GM21529 (cell line): ENCODE results near the gene ZNF148.
"Not testable (repeated sequence)": the region's sequence is repeated elsewhere in the genome, so short reads cannot be mapped to it uniquely, and the experiment has no call there.

ENCODE experiments used
- ATAC-seq: cut with Tn5 transposase; IDR thresholded peaks from one replicate; pipeline ENCODE4 v1.9.1; 2021; ENCODE audit not compliant: unreplicated experiment

ZNF148 gene

GRCh38 chr3:125378762-125379161 is 3.6 kb upstream of the ZNF148 start:
- no peak for ATAC-seq

DNA sequence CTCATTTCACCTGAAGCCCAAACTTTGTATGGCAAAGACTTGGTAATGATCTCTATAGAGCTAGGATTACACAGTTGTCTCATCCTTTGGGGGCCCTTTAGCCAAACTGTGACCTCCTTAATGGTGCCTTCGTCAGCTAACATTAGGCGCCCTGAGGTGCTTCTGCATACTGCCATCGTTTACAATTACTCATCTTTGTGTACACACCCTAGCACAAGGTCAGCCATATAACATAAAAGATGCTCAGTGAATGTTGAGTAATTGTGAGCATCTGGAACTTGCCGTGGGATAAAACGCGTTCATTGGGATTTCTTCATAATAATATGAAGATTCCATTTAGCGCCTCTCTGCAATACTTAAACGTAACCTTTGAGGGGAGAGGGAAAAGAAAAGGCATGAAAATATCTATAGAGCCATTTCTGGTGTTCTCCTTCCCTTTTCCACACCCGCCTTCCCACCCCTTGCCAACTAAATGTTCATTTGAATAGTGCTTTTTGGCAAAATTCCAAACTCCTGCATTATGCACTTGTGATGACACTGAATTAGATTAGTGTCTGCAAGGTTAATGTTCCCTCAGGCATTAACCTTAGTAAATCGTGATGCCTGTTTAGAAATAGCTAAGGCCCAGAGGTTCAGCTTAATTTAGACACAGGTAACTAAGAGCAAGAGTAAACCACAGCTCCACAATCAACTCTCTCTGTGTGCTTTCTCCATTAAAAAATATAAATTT is 990 bp upstream of the ZNF148 start:
- no peak for ATAC-seq

- ATAC-seq, result peak; percentile 31
Observed at GRCh38 chr3:125374501-125374995, 577 bp downstream of the ZNF148 start.

- no peak for ATAC-seq
Observed at GRCh38 chr3:125367403-125368230, 7.5 kb downstream of the ZNF148 start.

DNA sequence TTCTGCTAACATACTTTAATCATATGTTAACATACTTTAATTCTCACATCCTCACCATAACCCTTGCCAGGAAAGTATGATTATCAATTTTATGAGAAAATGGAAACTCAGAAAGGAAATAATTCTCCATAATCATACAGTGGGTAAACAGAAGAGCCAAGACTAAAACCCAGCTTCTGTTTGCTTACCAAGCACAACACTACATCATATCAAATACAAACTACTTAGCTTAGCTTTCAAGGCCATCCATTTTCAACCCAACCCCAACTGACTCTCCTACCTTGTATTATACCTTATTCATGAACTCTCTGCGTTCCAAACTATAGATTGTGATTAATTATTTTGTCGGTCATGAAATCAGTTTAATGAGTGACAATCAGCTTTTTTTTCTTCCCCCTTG is 9.0 kb downstream of the ZNF148 start:
- ATAC-seq, result no peak

GRCh38 chr3:125359700-125360099 is 15.4 kb downstream of the ZNF148 start:
- ATAC-seq, result no peak

GRCh38 chr3:125358923-125359322 is 16.2 kb downstream of the ZNF148 start:
- ATAC-seq, result no peak

- ATAC-seq, result no peak
Observed at GRCh38 chr3:125357837-125358236, 17.3 kb downstream of the ZNF148 start.

GRCh38 chr3:125357032-125357658 is 18.0 kb downstream of the ZNF148 start:
- ATAC-seq, result peak; percentile 69

GRCh38 chr3:125356140-125357026 is 18.7 kb downstream of the ZNF148 start:
- ATAC-seq, result peak; percentile 6

DNA sequence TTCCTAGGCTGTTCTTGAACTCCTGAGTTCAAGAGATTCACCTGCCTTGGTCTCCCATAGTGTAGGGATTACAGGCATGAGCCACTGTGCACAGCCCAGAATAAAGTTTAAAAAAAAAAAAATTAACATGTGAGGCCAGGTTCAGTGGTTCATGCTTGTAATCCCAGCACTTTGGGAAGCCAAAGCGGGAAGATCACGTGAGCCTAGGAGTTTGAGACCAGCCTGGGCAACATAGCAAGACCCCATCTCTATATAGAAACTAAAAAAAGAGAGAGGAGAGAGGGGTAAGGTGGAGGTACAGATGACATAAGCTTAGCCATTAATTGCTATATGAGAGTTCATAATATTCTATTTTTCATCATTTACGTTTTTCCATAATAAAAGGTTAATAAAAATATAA is 21.5 kb downstream of the ZNF148 start:
- ATAC-seq, result no peak

DNA sequence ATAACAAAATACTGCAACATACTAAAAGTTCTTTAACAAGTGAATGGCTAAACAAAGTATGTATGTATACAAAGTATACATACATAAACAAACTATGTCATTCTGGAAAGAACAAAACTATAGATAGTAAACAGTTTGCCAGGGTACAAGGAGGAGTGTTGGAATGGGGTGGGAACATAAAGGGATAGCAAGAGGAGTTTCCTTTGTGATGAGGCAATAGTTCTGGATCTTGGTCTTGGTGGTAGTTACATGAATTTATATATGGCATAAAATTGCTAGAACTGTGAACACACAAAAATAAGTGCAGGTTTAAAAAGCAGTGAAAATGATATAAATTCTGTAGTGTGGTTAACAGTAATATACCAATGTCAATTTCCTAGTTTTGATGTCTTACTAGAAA is 22.0 kb downstream of the ZNF148 start:
- ATAC-seq, result no peak

- no peak for ATAC-seq
Observed at GRCh38 chr3:125351814-125352456, 23.2 kb downstream of the ZNF148 start.

GRCh38 chr3:125351152-125351551 is 24.0 kb downstream of the ZNF148 start:
- no peak for ATAC-seq

GRCh38 chr3:125350597-125350996 is 24.5 kb downstream of the ZNF148 start:
- ATAC-seq, result no peak

- no peak for ATAC-seq
Observed at GRCh38 chr3:125349556-125350165, 25.5 kb downstream of the ZNF148 start.

- no peak for ATAC-seq
Observed at GRCh38 chr3:125349055-125349454, 26.1 kb downstream of the ZNF148 start.

- ATAC-seq, result not testable (repeated sequence)
Observed at GRCh38 chr3:125343367-125343766, 31.8 kb downstream of the ZNF148 start.

DNA sequence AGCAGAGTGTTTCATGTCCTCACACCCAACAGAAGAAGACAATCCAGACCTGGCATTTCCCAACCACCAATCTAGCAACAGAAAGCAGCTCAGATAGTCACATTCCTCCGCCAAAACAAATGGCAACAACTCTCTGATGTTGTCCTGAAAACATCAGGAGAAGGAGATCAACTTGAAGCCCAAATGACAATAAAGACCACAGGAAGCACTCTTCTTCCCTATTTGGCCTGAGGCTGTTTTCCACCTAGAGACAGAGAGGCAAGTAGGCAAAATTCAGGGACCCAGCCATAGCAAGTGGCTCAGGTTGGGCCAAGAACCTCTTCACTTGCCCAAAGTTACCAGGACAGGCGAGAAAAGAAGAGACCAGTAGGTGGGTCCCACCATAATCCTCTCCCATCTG is 35.0 kb downstream of the ZNF148 start:
- ATAC-seq, result no peak

GRCh38 chr3:125337506-125337905 is 37.6 kb downstream of the ZNF148 start:
- no peak for ATAC-seq
